ENCODE results near the gene CASS4.

DNA sequence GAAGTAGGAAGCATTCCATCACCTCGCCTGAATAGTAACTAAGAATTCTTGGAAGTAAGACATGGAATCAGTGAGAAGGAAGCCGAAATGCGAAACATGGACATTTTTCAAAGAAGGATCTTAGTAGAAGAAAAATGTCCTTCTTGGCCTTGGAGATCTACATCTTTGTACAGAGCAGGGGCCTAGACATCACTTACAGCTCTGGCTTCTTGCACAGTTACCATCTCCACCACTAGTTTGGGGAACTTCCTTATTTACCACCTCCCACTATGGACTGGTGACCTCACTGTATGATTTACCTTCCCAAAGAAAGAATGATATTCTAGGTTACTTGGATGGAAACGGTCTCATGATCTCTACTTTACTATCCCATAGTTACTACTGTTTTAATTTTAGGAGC lies 15.7 kb downstream of the CASS4 start:
- TF ChIP-seq, protein P1, sequence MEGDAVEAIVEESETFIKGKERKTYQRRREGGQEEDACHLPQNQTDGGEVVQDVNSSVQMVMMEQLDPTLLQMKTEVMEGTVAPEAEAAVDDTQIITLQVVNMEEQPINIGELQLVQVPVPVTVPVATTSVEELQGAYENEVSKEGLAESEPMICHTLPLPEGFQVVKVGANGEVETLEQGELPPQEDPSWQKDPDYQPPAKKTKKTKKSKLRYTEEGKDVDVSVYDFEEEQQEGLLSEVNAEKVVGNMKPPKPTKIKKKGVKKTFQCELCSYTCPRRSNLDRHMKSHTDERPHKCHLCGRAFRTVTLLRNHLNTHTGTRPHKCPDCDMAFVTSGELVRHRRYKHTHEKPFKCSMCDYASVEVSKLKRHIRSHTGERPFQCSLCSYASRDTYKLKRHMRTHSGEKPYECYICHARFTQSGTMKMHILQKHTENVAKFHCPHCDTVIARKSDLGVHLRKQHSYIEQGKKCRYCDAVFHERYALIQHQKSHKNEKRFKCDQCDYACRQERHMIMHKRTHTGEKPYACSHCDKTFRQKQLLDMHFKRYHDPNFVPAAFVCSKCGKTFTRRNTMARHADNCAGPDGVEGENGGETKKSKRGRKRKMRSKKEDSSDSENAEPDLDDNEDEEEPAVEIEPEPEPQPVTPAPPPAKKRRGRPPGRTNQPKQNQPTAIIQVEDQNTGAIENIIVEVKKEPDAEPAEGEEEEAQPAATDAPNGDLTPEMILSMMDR (IDR thresholded peaks at IDR 0.05; ENCODE audit: low read depth, low read length), result no peak
- 0 out of 2 replicates have a peak, but pooled peaks have one; percentile 15 for TF ChIP-seq MYC (IDR thresholded peaks at IDR 0.05; ENCODE audit: low read depth, low read length)
- no peak for TF ChIP-seq POLR2A (IDR thresholded peaks at IDR 0.05; ENCODE audit: extremely low read depth, insufficient read length)
- TF ChIP-seq, protein P2, sequence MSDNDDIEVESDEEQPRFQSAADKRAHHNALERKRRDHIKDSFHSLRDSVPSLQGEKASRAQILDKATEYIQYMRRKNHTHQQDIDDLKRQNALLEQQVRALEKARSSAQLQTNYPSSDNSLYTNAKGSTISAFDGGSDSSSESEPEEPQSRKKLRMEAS (IDR thresholded peaks at IDR 0.05; ENCODE audit: low read depth, low read length), result no peak

All from NB4 (cell line).